Measurements from ENCODE around the gene ECHS1. TPM values are rescaled to one million over a fixed set of nuclear protein-coding genes. Genes with fewer than 3 reads are reported as not detected.

The ECHS1 gene
- total RNA-seq (2021) (86.6 and 90.7 TPM in 2 replicates), Bru-seq, nascent RNA (percentile 65 among the genes with signal in this experiment), BruChase-seq, experiment 1, labeled RNA remaining after a 2-hour chase (percentile 69 among the genes with signal in this experiment), BruChase-seq, experiment 2, labeled RNA remaining after a 6-hour chase (percentile 85 among the genes with signal in this experiment)
- long read RNA-seq, transcript ECHS1-201 (8 exons, 1,617 nt): major isoform, 575 of 596 reads
- long read RNA-seq, partial matches to known transcripts: 7 of 596 reads
- long read RNA-seq, other reads (novel, unspliced or antisense): 14 of 596 reads

DNA sequence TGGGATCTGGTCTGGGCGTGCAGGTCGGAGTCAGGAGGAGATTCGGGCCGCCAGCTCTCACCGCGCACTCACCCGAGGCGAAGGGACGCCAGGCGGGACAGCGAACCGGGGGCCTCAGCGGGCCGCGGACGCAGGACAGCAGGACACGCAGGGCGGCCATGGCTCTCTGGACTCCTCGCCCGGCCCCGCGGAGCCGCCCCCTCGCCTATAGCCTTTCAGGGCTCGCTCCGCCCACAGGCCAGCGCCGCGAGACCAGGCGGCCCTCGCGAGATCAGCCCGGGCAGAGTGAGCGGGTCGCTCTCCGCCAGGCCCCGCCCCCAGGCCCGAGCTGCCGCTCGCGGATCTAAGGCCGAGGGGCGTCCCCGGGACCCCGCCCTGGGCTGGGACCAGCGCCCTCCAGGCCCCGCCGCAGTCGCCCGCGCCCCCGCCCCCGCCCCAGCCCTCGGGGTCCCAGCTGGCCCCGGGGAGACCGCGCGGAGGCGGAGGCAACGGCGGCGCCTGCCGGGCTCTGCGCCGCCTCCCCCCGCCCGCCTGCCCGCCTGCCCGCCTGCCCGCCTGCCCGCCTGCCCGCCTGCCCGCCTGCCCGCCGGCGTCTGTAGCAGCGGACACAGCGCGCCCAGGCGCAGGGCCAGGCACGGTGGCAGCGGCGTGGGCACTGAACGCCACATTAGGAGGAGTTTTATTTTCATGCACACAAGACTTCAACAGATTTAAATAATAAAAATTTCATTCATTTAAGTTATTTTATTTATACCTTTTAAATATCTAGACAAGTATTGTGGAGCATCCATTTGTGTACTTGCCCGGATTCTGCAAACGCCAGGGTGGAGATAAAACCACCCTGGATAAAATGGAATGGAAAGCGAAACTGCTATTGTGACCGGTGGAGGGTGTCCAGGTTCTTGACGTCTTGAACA, at the start of gene ECHS1:
Gene ECHS1, minus strand, starts transcription at position 181 of the 917 bp plus-strand sequence. Its CDS starts 21 bp downstream, at position 160.
- no peak for TF ChIP-seq EZH2 (IDR thresholded peaks at IDR 0.05; ENCODE audit: low read depth)
- TF ChIP-seq, protein P1, sequence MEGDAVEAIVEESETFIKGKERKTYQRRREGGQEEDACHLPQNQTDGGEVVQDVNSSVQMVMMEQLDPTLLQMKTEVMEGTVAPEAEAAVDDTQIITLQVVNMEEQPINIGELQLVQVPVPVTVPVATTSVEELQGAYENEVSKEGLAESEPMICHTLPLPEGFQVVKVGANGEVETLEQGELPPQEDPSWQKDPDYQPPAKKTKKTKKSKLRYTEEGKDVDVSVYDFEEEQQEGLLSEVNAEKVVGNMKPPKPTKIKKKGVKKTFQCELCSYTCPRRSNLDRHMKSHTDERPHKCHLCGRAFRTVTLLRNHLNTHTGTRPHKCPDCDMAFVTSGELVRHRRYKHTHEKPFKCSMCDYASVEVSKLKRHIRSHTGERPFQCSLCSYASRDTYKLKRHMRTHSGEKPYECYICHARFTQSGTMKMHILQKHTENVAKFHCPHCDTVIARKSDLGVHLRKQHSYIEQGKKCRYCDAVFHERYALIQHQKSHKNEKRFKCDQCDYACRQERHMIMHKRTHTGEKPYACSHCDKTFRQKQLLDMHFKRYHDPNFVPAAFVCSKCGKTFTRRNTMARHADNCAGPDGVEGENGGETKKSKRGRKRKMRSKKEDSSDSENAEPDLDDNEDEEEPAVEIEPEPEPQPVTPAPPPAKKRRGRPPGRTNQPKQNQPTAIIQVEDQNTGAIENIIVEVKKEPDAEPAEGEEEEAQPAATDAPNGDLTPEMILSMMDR (conservative IDR thresholded peaks at IDR 0.05): no peak
- intact Hi-C loops (cut with micrococcal nuclease; ENCODE audit: unreplicated experiment): loop anchor here (10.0 kb wide), 1 partner anchor 151 kb away; the partner anchor contains the start of gene CYP2E1
- CTCF ChIA-PET: no interaction called here
- no peaks in the 10 kb centered on the region for H3K9me3 ChIP-seq (ENCODE audit: insufficient read depth, low read depth)
- peaks cover 8% of the 10 kb centered on the region; the same call in 1 of the 2 replicates for H3K79me2 ChIP-seq (ENCODE audit: low read depth)
- no peaks in the 10 kb centered on the region for H3K27me3 ChIP-seq (ENCODE audit: insufficient read depth, low read depth)
- peak within 1 kb of the TSS; percentile 61; the same call in 1 of the 2 replicates for H3K4me3 ChIP-seq
- no peaks in the 10 kb centered on the region; the same call in 1 of the 2 replicates for H3K4me1 ChIP-seq (replicated peaks; ENCODE audit: insufficient read depth)
- no peak within 1 kb of the TSS for H2AFZ ChIP-seq
- no peaks in the 10 kb centered on the region for H4K20me1 ChIP-seq (ENCODE audit: insufficient read depth)
- no peaks in the 10 kb centered on the region for H3K36me3 ChIP-seq (ENCODE audit: low read depth)
- H3K9me2 ChIP-seq (ENCODE audit: insufficient read depth): no peaks in the 10 kb centered on the region
- peak; percentile 72 to 93 for DNase-seq
- no peaks in the 10 kb centered on the region for H3F3A ChIP-seq (ENCODE audit: insufficient read depth, low read depth)
- POLR2A ChIA-PET (ENCODE audit: unreplicated experiment): interaction anchor here (0.5 to 0.7 kb wide), 2 partner anchors 49 to 91 kb away, joined by 3 to 12 read pairs; no protein-coding TSS in a partner anchor
- peak within 1 kb of the TSS; percentile 75 for H3K4me2 ChIP-seq
- no peak within 1 kb of the TSS for H3K27ac ChIP-seq
- BruUV-seq (replicated peaks): no TSS peak

DNA sequence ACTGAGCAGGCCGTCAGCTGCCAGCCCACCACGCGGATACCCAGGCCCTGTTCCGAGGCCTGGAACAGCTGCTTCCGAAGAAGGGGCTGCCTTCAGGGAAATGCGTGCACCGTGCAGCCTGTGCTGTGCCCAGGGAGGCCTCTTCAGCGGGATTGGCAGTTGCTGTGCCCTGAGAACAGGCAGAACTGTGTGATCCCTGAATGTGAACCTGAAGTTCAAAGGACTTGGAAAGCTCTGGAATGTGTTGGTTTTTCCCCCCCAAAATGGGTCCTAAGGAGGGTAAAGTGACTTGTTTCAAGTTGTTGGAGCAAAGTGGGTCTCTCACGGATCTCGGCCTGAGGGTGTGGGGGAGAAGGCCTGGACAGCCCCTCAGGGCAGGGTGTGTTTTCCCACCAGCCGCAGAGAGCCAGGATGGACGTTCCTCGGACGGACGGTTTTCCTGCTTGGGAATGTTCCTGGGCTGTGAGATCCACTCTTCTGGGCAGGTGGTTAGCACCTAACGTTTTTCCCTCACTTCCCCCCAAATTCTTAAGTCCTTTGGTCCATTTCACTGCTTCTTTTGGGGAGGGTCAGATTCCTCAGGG, 49.2 kb upstream of the ECHS1 start:
- intact Hi-C loops (cut with micrococcal nuclease; ENCODE audit: unreplicated experiment): no loop called here
- Histone ChIP-seq H3K9me2 (ENCODE audit: insufficient read depth) (no peaks in the 10 kb centered on the region), H3K4me2 (no peak overlapping the region), H3K27me3 (ENCODE audit: insufficient read depth, low read depth) (no peaks in the 10 kb centered on the region), H4K20me1 (ENCODE audit: insufficient read depth) (no peaks in the 10 kb centered on the region), H3K4me1 (replicated peaks; ENCODE audit: insufficient read depth) (no peaks in the 10 kb centered on the region), H3K36me3 (ENCODE audit: low read depth) (no peaks in the 10 kb centered on the region), H3F3A (ENCODE audit: insufficient read depth, low read depth) (no peaks in the 10 kb centered on the region), H3K4me3 (no peak overlapping the region), H2AFZ (no peak overlapping the region), H3K9me3 (ENCODE audit: insufficient read depth, low read depth) (no peaks in the 10 kb centered on the region), H3K79me2 (ENCODE audit: low read depth) (no peaks in the 10 kb centered on the region), H3K27ac (no peak overlapping the region)
- ChIA-PET POLR2A (ENCODE audit: unreplicated experiment) (no interaction called here), CTCF (interaction anchor here (0.6 kb wide), 1 partner anchor 376 kb away, joined by 3 read pairs; no protein-coding TSS in a partner anchor)
- no TSS peak for BruUV-seq (replicated peaks)
- no peak for DNase-seq
- TF ChIP-seq, protein P1 (conservative IDR thresholded peaks at IDR 0.05): no peak
- TF ChIP-seq EZH2 (IDR thresholded peaks at IDR 0.05; ENCODE audit: low read depth): no peak
